HEK293T (cell line): ENCODE results near the gene TBX10.

Experiments used
- CTCF ChIA-PET: fragments of 350-600 bp; formaldehyde crosslinking; extraction: SDS; loops from one replicate; lab custom pipeline; 2021; ENCODE audit warnings: antibody characterized with exemption, inconsistent platforms; lab: Yijun Ruan, JAX
- POLR2A ChIA-PET: fragments of 350-600 bp; formaldehyde crosslinking; extraction: SDS; loops from one replicate; lab custom pipeline; 2020; ENCODE audit warnings: antibody characterized with exemption, inconsistent platforms; lab: Yijun Ruan, JAX
- DNase-seq: peaks from one replicate; pipeline ENCODE4 v3.0.0; 2012; ENCODE audit warnings: mixed read lengths; ENCODE audit errors: extremely low spot score
- ARNT ChIP-seq: fragments of 450-650 bp; IDR thresholded peaks from 2 replicates; pipeline ENCODE4 v1.6.1; 2017; ENCODE audit warnings: mild to moderate bottlenecking
- BHLHE40 ChIP-seq: fragments of 450-650 bp; IDR thresholded peaks from 2 replicates; pipeline ENCODE4 v1.6.1; 2016; ENCODE audit warnings: mild to moderate bottlenecking, moderate library complexity, borderline replicate concordance
- CTBP1 ChIP-seq: fragments of 450-650 bp; IDR thresholded peaks from 2 replicates; pipeline ENCODE4 v1.6.1; 2016; ENCODE audit warnings: borderline replicate concordance
- ELF4 ChIP-seq: fragments of 450-650 bp; IDR thresholded peaks from 2 replicates; pipeline ENCODE4 v1.6.1; 2017; ENCODE audit warnings: antibody characterized with exemption
- FOXA1 ChIP-seq: fragments of 450-650 bp; IDR thresholded peaks from 2 replicates; pipeline ENCODE4 v1.6.1; 2016; ENCODE audit warnings: mild to moderate bottlenecking
- FOXK2 ChIP-seq: fragments of 450-650 bp; IDR thresholded peaks from 2 replicates; pipeline ENCODE4 v1.6.1; 2016; ENCODE audit warnings: mild to moderate bottlenecking
- FOXM1 ChIP-seq: fragments of 450-650 bp; IDR thresholded peaks from 2 replicates; pipeline ENCODE4 v1.6.1; 2017; ENCODE audit warnings: mild to moderate bottlenecking, borderline replicate concordance
- HDGF ChIP-seq: fragments of 450-650 bp; IDR thresholded peaks from 2 replicates; pipeline ENCODE4 v1.6.1; 2017; ENCODE audit warnings: antibody characterized with exemption, borderline replicate concordance
- L3MBTL2 ChIP-seq: fragments of 450-650 bp; conservative IDR thresholded peaks from 2 replicates; pipeline ENCODE4 v1.6.1; 2016; ENCODE audit warnings: mild to moderate bottlenecking
- LEF1 ChIP-seq: fragments of 450-650 bp; IDR thresholded peaks from 2 replicates; pipeline ENCODE4 v1.6.1; 2017; ENCODE audit warnings: mild to moderate bottlenecking, borderline replicate concordance
- NFRKB ChIP-seq: fragments of 450-650 bp; IDR thresholded peaks from 2 replicates; pipeline ENCODE4 v1.6.1; 2016; ENCODE audit warnings: mild to moderate bottlenecking, moderate library complexity
- PKNOX1 ChIP-seq: fragments of 450-650 bp; IDR thresholded peaks from 2 replicates; pipeline ENCODE4 v1.6.1; 2016
- SP1 ChIP-seq: fragments of 450-650 bp; IDR thresholded peaks from 2 replicates; pipeline ENCODE4 v1.6.1; 2017
- SUZ12 ChIP-seq: fragments of 450-650 bp; IDR thresholded peaks from 2 replicates; pipeline ENCODE4 v1.6.1; 2016; ENCODE audit warnings: mild to moderate bottlenecking
- TARDBP ChIP-seq: fragments of 450-650 bp; IDR thresholded peaks from 2 replicates; pipeline ENCODE4 v1.6.1; 2016
- ZNF384 ChIP-seq: fragments of 450-650 bp; IDR thresholded peaks from 2 replicates; pipeline ENCODE4 v1.6.1; 2016

The TBX10 gene

GRCh38 chr11:67586568-67587250, 52.9 kb downstream of the TBX10 start:
- ChIA-PET POLR2A (no interaction called here), CTCF (interaction anchor here (1.0 to 1.3 kb wide), 2 partner anchors 10 to 43 kb away, joined by 3 read pairs; partner anchors contain the start of gene NUDT8)
- TF ChIP-seq TARDBP: no peak
- no peak for TF ChIP-seq BHLHE40
- no peak for TF ChIP-seq ARNT
- TF ChIP-seq SUZ12: no peak
- TF ChIP-seq HDGF: no peak
- no peak for TF ChIP-seq FOXM1
- no peak for DNase-seq

GRCh38 chr11:67585911-67586310, 53.7 kb downstream of the TBX10 start:
- POLR2A ChIA-PET: no interaction called here
- CTCF ChIA-PET: interaction anchor here (1.0 to 1.3 kb wide), 2 partner anchors 9 to 43 kb away, joined by 3 read pairs; partner anchors contain the start of gene NUDT8
- no peak for DNase-seq
- no peak for TF ChIP-seq NFRKB
- TF ChIP-seq L3MBTL2: no peak
- no peak for TF ChIP-seq FOXM1
- no peak for TF ChIP-seq ZNF384
- no peak for TF ChIP-seq FOXA1
- no peak for TF ChIP-seq SP1
- TF ChIP-seq LEF1: no peak
- no peak for TF ChIP-seq HDGF
- TF ChIP-seq TARDBP: no peak
- no peak for TF ChIP-seq BHLHE40
- no peak for TF ChIP-seq PKNOX1

- POLR2A ChIA-PET: interaction anchor here (2.7 kb wide), 1 partner anchor 8 kb away, joined by 14 read pairs; no protein-coding TSS in a partner anchor
- TF ChIP-seq FOXK2 (no peak), L3MBTL2 (no peak), ELF4 (no peak), ZNF384 (no peak), NFRKB (no peak), CTBP1 (no peak), TARDBP (no peak)
- CTCF ChIA-PET: interaction anchor here (0.5 to 1.3 kb wide), 2 partner anchors 7 to 44 kb away, joined by 3 read pairs; partner anchors contain the start of gene NUDT8
- DNase-seq: no peak
These were observed 54.4 kb downstream of the TBX10 start for GRCh38 chr11:67584881-67585873.

DNA sequence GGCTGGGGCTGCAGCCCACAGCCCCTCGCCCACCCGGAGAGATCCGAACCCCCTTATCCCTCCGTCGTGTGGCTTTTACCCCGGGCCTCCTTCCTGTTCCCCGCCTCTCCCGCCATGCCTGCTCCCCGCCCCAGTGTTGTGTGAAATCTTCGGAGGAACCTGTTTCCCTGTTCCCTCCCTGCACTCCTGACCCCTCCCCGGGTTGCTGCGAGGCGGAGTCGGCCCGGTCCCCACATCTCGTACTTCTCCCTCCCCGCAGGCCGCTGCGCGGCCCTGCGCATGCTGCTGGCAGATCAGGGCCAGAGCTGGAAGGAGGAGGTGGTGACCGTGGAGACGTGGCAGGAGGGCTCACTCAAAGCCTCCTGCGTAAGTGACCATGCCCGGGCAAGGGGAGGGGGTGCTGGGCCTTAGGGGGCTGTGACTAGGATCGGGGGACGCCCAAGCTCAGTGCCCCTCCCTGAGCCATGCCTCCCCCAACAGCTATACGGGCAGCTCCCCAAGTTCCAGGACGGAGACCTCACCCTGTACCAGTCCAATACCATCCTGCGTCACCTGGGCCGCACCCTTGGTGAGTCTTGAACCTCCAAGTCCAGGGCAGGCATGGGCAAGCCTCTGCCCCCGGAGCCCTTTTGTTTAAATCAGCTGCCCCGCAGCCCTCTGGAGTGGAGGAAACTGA, 55.2 kb downstream of the TBX10 start:
- peak; percentile 28 for DNase-seq
- CTCF ChIA-PET: interaction anchor here (0.5 kb wide), 1 partner anchor 8 kb away, joined by 3 read pairs; no protein-coding TSS in a partner anchor
- TF ChIP-seq PKNOX1 (no peak), L3MBTL2 (peak; percentile 87)
- POLR2A ChIA-PET: interaction anchor here (1.0 to 2.7 kb wide), 3 partner anchors 8 to 19 kb away, joined by 3 to 14 read pairs (median 4); no protein-coding TSS in a partner anchor

DNA sequence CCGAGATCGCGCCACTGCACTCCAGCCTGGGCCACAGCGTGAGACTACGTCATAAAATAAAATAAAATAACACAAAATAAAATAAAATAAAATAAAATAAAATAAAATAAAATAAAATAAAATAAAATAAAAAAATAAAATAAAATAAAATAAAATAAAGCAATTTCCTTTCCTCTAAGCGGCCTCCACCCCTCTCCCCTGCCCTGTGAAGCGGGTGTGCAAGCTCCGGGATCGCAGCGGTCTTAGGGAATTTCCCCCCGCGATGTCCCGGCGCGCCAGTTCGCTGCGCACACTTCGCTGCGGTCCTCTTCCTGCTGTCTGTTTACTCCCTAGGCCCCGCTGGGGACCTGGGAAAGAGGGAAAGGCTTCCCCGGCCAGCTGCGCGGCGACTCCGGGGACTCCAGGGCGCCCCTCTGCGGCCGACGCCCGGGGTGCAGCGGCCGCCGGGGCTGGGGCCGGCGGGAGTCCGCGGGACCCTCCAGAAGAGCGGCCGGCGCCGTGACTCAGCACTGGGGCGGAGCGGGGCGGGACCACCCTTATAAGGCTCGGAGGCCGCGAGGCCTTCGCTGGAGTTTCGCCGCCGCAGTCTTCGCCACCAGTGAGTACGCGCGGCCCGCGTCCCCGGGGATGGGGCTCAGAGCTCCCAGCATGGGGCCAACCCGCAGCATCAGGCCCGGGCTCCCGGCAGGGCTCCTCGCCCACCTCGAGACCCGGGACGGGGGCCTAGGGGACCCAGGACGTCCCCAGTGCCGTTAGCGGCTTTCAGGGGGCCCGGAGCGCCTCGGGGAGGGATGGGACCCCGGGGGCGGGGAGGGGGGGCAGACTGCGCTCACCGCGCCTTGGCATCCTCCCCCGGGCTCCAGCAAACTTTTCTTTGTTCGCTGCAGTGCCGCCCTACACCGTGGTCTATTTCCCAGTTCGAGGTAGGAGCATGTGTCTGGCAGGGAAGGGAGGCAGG, 56.0 kb downstream of the TBX10 start, which contains the start of gene GSTP1:
GSTP1 (plus strand) TSS at position 566 of the 958 bp plus-strand sequence; CDS start at position 598, 32 bp downstream.
- CTCF ChIA-PET: interaction anchor here (0.6 kb wide), 1 partner anchor 403 kb away, joined by 4 read pairs; no protein-coding TSS in a partner anchor
- DNase-seq: peak; percentile 92
- POLR2A ChIA-PET: interaction anchor here (0.7 to 2.7 kb wide), 6 partner anchors 9 to 65 kb away, joined by 3 to 14 read pairs (median 4); no protein-coding TSS in a partner anchor
- TF ChIP-seq HDGF (0 out of 2 replicates have a peak, but pooled peaks have one; percentile 64), FOXM1 (no peak), FOXA1 (no peak)
